GM12892 (cell line): ENCODE data around the gene MACROD2.

Experiments used
- POLR2A ChIP-seq: IDR thresholded peaks from 2 replicates; pipeline ENCODE4 v1.6.1; 2011; ENCODE audit warnings: low read depth, low read length, control low read depth
- POLR2AphosphoS5 ChIP-seq: IDR thresholded peaks from 2 replicates; pipeline ENCODE4 v1.6.1; 2011; ENCODE audit warnings: low read depth, low read length, control low read depth
- TAF1 ChIP-seq: IDR thresholded peaks from 2 replicates; pipeline ENCODE4 v1.6.1; 2011; ENCODE audit warnings: low read depth, mild to moderate bottlenecking, control low read depth, low read length, borderline replicate concordance

GRCh38 chr20:15411781-15412180 lies 1416.5 kb downstream of the MACROD2 start:
- TF ChIP-seq POLR2A (no peak), POLR2AphosphoS5 (no peak), TAF1 (no peak)
